GM12878 (cell line): ENCODE results near the gene DAO.

Experiments
- BRCA1 ChIP-seq: IDR thresholded peaks from 2 replicates; pipeline ENCODE4 v1.6.1; 2011; ENCODE audit warnings: low read depth, low read length, improper control_type of control experiment
- CHD1 ChIP-seq: IDR thresholded peaks from 2 replicates; pipeline ENCODE4 v1.6.1; 2012; ENCODE audit warnings: low read depth, low read length, improper control_type of control experiment
- CTCF ChIP-seq, 3 experiments: IDR thresholded peaks in 2 of 3; conservative IDR thresholded peaks in 1 of 3; 2 replicates each; pipeline ENCODE4 v1.5.1; 2011; ENCODE audit warnings: low read depth in 3 of 3, low read length in 3 of 3, mild to moderate bottlenecking in 3 of 3, control low read depth in 2 of 3, moderate library complexity in 2 of 3, inconsistent platforms in 1 of 3, mixed read lengths in 1 of 3; ENCODE audit not compliant: control insufficient read depth in 2 of 3, insufficient read depth in 1 of 3; ENCODE audit errors: extremely low read depth in 1 of 3
- EZH2 ChIP-seq: IDR thresholded peaks from 2 replicates; pipeline ENCODE4 v1.6.1; 2012; ENCODE audit warnings: low read depth, mild to moderate bottlenecking, control low read depth, inconsistent platforms, low read length, borderline replicate concordance; ENCODE audit not compliant: control insufficient read depth
- HCFC1 ChIP-seq: fragments of 150-350 bp; IDR thresholded peaks from 2 replicates; pipeline ENCODE4 v1.6.1; 2014; ENCODE audit warnings: low read length
- TAF1 ChIP-seq: IDR thresholded peaks from 2 replicates; pipeline ENCODE4 v1.6.1; 2011; ENCODE audit warnings: mild to moderate bottlenecking, low read depth, low read length, borderline replicate concordance
- TF ChIP-seq, protein P1 (sequence below): IDR thresholded peaks from 2 replicates; pipeline ENCODE4 v1.6.1; 2011; ENCODE audit warnings: low read depth, mild to moderate bottlenecking, low read length, moderate library complexity, borderline replicate concordance; ENCODE audit errors: extremely low read depth
- TF ChIP-seq, protein P2 (sequence below): IDR thresholded peaks from 2 replicates; pipeline ENCODE4 v1.6.1; 2012; ENCODE audit warnings: mild to moderate bottlenecking, low read depth, low read length
- TF ChIP-seq, protein P3 (sequence below): IDR thresholded peaks from 2 replicates; pipeline ENCODE4 v1.6.1; 2011; ENCODE audit warnings: borderline replicate concordance, low read depth, mild to moderate bottlenecking, moderate library complexity, mixed read lengths, low read length; ENCODE audit not compliant: insufficient read depth; ENCODE audit errors: extremely low read length

- TF ChIP-seq HCFC1 = no peak
- TF ChIP-seq, protein P1, sequence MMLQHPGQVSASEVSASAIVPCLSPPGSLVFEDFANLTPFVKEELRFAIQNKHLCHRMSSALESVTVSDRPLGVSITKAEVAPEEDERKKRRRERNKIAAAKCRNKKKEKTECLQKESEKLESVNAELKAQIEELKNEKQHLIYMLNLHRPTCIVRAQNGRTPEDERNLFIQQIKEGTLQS = no peak
- TF ChIP-seq BRCA1 = no peak
- no peak for TF ChIP-seq CTCF (IDR thresholded peaks at IDR 0.05 in 2 of 3, conservative IDR thresholded peaks at IDR 0.05 in 1 of 3; ENCODE audit: control insufficient read depth in 2 of 3, extremely low read depth in 1 of 3, insufficient read depth in 1 of 3, low read depth in 3 of 3, low read length in 3 of 3)
- TF ChIP-seq, protein P2, sequence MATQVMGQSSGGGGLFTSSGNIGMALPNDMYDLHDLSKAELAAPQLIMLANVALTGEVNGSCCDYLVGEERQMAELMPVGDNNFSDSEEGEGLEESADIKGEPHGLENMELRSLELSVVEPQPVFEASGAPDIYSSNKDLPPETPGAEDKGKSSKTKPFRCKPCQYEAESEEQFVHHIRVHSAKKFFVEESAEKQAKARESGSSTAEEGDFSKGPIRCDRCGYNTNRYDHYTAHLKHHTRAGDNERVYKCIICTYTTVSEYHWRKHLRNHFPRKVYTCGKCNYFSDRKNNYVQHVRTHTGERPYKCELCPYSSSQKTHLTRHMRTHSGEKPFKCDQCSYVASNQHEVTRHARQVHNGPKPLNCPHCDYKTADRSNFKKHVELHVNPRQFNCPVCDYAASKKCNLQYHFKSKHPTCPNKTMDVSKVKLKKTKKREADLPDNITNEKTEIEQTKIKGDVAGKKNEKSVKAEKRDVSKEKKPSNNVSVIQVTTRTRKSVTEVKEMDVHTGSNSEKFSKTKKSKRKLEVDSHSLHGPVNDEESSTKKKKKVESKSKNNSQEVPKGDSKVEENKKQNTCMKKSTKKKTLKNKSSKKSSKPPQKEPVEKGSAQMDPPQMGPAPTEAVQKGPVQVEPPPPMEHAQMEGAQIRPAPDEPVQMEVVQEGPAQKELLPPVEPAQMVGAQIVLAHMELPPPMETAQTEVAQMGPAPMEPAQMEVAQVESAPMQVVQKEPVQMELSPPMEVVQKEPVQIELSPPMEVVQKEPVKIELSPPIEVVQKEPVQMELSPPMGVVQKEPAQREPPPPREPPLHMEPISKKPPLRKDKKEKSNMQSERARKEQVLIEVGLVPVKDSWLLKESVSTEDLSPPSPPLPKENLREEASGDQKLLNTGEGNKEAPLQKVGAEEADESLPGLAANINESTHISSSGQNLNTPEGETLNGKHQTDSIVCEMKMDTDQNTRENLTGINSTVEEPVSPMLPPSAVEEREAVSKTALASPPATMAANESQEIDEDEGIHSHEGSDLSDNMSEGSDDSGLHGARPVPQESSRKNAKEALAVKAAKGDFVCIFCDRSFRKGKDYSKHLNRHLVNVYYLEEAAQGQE = no peak
- no peak for TF ChIP-seq CHD1
- TF ChIP-seq TAF1 = no peak
- TF ChIP-seq, protein P3, sequence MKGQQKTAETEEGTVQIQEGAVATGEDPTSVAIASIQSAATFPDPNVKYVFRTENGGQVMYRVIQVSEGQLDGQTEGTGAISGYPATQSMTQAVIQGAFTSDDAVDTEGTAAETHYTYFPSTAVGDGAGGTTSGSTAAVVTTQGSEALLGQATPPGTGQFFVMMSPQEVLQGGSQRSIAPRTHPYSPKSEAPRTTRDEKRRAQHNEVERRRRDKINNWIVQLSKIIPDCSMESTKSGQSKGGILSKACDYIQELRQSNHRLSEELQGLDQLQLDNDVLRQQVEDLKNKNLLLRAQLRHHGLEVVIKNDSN = no peak
- TF ChIP-seq EZH2 = no peak
Observed at GRCh38 chr12:108881953-108882352, 2.1 kb downstream of the DAO start.
